Heart left ventricle (tissue), 16 donors: ENCODE results near the gene DCHS1. TPM values are rescaled to one million over a fixed set of nuclear protein-coding genes. Genes with fewer than 3 reads are reported as not detected.
A peak's percentile ranks its signal among the peaks of the same experiment; 100 is the strongest.

ENCODE experiments used
- ATAC-seq, 4 donors: fragments of 200-7000 bp; cut with Tn5 transposase; one replicate each; pipeline ENCODE4 v1.9.1; 2020 to 2022; ENCODE audit warnings: moderate library complexity in 4 of 4, mild to moderate bottlenecking in 3 of 4, moderate number of reproducible peaks in 1 of 4
- DNase-seq, 5 donors: peaks; one replicate each; pipeline ENCODE4 v3.0.0-alpha.2; 2020
- H3K27ac ChIP-seq, 12 donors: fragments of 200-600 bp; sonication (generic) in 4 of 12; one replicate each; pipeline versions ENCODE4 v1.5.0 to v1.8.0; 2016 to 2022; ENCODE audit warnings: mild to moderate bottlenecking in 2 of 12
- H3K27me3 ChIP-seq, 9 donors: fragments of 200-600 bp; sonication (generic) in 2 of 9; one replicate each; pipeline versions ENCODE4 v1.5.1 to v1.8.0; 2016 to 2022; ENCODE audit warnings: mild to moderate bottlenecking in 3 of 9
- H3K36me3 ChIP-seq, 9 donors: fragments of 200-600 bp; sonication (generic) in 2 of 9; one replicate each; pipeline versions ENCODE4 v1.5.0 to v1.8.0; 2018 to 2022; ENCODE audit warnings: mild to moderate bottlenecking in 2 of 9
- H3K4me1 ChIP-seq, 12 donors: fragments of 200-600 bp; sonication (generic) in 4 of 12; one replicate each; pipeline versions ENCODE4 v1.5.0 to v1.8.0; 2016 to 2022; ENCODE audit warnings: mild to moderate bottlenecking in 3 of 12
- H3K4me3 ChIP-seq, 12 donors: fragments of 200-600 bp; sonication (generic) in 4 of 12; one replicate each; pipeline versions ENCODE4 v1.5.0 to v1.8.0; 2017 to 2022; ENCODE audit warnings: mild to moderate bottlenecking in 9 of 12, moderate library complexity in 4 of 12
- H3K9me3 ChIP-seq, 12 donors: fragments of 200-600 bp; sonication (generic) in 4 of 12; one replicate each; pipeline versions ENCODE4 v1.5.0 to v1.8.0; 2016 to 2022; ENCODE audit warnings: mild to moderate bottlenecking in 1 of 12
- POLR2A ChIP-seq, 2 donors: fragments of 450-650 bp; IDR thresholded peaks; one replicate each; pipeline ENCODE4 v1.6.1; 2017; ENCODE audit warnings: antibody characterized with exemption in 2 of 2, mild to moderate bottlenecking in 2 of 2, moderate library complexity in 2 of 2
- WGBS, 4 donors: extraction: QIAGEN DNeasy Blood & Tissue Kit in 2 of 4; methylation state at CpG; one replicate each; pipeline versions ENCODE4 v1.1.5 to v1.1.7; 2013 to 2018; 5-methylcytosine and 5-hydroxymethylcytosine counted together
- intact Hi-C, 10 donors: fragments of 100-400 bp; cut with DNase I; formaldehyde crosslinking; loops; one replicate each; pipeline versions ENCODE4 v1.11.1 to v1.14.2; 2022
- polyA plus RNA-seq, 2 donors: library from polyadenylated mRNA; stranded (reverse); fragments of 200-250 nt; gene quantifications; one replicate each; pipeline ENCODE4 v1.2.3, GENCODE V29; 2013
- total RNA-seq, 9 donors: library from RNA; depleted of rRNA in 2 of 9; stranded (reverse); fragments of >200 nt in 2 of 9; fragmentation: NEBNext Ultra II Directional in 3 of 9; extraction: Animal tissue kit (Norgen Biotek cat#: 25700) in 3 of 9; gene quantifications; one replicate each; pipeline versions ENCODE4 v1.1.0 to v1.2.4, GENCODE V29; 2016 to 2023
- TF ChIP-seq, protein P1 (sequence below), 12 donors: fragments of 200-600 bp; sonication (generic) in 4 of 12; IDR thresholded peaks; one replicate each; pipeline versions ENCODE4 v1.5.0 to v1.8.0; 2018 to 2022; ENCODE audit warnings: antibody characterized with exemption in 12 of 12, mild to moderate bottlenecking in 5 of 12
- donor health status: ischemic (EF 13 %, LVEDD 7.1; RV severe dilation, severe dysfunction).
- donor health status: healthy with polysubstance abuse.
- donor health status: DM: no; HTN: yes; CAD: no.
- donor health status: DM: no; HTN: no; CAD: no.
- donor health status: ischemic (EF 25% LVEDD 6.9; RV normal size, moderate dysfunction).
- donor health status: ischemic (EF 25% LVEDD 5.7; RV mildly dilated, moderate dysfunction).
- donor health status: healthy.
- donor health status: DM: yes; HTN: yes; CAD: no.
- donor health status: ischemic (EF 35%, LVEDD 5.7; RV mildly dilated, moderate dysfunction).
- donor health status: nonischemic (EF 11% LVEDD 7.7; RV severe dilation, severe dysfunction).
- donor health status: DM: yes; HTN: yes; CAD: no.
- donor health status: PGD.
- donor health status: ischemic (EF 29% LVEDD 5.4; RV normal size, mild dysfunction).
- donor health status: nonischemic (EF 23%, LVEDD 6.1; RV moderate dilation, normal function).

Gene DCHS1
- total and polyA plus RNA-seq, 11 donors, result 3.6 to 19.6 (median 10.5) TPM

DNA sequence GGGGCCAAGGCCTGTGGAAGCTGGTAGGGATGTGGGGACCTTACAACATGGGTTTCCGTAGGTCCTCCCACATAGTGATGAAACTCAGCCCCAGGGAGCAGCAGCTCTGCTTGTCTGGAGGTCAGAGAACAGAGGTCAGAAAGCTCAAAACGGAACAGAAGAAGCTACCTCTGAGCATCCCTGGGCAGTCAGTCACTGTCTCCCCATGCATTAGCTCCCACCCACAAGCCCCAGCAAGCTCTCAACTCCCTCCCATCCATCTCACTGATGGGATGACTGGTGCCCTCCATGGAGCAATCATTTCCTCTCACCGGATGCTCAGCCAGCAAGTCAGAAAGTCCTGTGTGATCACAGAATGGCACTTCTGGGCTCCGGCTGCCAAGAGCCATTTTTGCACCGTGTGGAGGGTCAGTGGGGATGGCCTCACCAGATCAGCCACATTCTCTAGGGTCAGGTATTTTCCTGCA lies 38.3 kb downstream of the DCHS1 start:
- ATAC-seq (no peak), DNase-seq (no peak)
- Histone ChIP-seq H3K4me3 (peak overlapping the region in 5 of 12 donors; percentile 67 to 80 (median 75)), H3K4me1 (peaks cover 0 to 63% (median 28%) of the 10 kb centered on the region in 12 donors), H3K9me3 (no peaks in the 10 kb centered on the region), H3K36me3 (peaks cover 0 to 42% (median 29%) of the 10 kb centered on the region in 9 donors), H3K27me3 (no peaks in the 10 kb centered on the region), H3K27ac (peak overlapping the region in 2 of 12 donors; percentile 83 to 94)
- no peak for TF ChIP-seq POLR2A (IDR thresholded peaks at IDR 0.05)
- TF ChIP-seq, protein P1, sequence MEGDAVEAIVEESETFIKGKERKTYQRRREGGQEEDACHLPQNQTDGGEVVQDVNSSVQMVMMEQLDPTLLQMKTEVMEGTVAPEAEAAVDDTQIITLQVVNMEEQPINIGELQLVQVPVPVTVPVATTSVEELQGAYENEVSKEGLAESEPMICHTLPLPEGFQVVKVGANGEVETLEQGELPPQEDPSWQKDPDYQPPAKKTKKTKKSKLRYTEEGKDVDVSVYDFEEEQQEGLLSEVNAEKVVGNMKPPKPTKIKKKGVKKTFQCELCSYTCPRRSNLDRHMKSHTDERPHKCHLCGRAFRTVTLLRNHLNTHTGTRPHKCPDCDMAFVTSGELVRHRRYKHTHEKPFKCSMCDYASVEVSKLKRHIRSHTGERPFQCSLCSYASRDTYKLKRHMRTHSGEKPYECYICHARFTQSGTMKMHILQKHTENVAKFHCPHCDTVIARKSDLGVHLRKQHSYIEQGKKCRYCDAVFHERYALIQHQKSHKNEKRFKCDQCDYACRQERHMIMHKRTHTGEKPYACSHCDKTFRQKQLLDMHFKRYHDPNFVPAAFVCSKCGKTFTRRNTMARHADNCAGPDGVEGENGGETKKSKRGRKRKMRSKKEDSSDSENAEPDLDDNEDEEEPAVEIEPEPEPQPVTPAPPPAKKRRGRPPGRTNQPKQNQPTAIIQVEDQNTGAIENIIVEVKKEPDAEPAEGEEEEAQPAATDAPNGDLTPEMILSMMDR (IDR thresholded peaks at IDR 0.05), result no peak
- WGBS, 4 donors, result 86 to 100% (median 89%) methylated on average over 2 to 5 of the region's 5 CpGs
- intact Hi-C loops, result loop anchor here in 1 of 10 donors (5.0 kb wide), 1 partner anchor 65 kb away; the partner anchor contains the start of gene MRPL17

DNA sequence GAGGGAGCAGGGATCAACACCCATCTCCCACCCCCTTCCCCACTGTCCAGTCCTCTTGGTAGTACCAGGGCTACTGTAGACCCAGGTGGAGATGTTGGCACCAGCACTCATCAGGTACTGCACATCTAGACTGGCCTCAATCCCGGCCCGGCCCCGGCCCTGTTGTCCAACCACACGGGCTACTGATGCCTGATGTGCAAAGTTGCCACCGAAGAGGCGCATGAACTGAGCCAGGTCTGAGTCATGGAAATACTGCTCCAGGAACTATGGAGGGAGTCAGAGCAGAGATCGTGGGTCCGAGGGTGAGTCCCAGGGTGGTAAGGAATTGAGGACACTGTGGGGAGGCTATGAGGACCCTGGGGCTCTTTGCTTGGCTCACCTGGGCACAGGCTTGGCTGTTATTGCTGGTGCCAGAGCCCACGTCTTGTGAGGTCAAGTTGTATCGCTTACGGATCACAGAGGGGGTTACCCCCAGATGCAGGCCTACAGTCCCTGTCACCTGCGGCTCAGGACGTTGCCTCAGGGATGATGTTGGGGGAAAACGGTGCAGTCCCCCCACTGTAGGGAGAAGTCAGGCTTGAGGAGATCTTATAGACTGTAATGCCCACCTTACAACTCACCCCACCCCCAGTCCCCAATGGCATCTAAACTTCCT lies 38.9 kb downstream of the DCHS1 start:
- H3K27ac ChIP-seq, result peak overlapping the region in 1 of 12 donors; percentile 83
- peaks cover 0 to 64% (median 28%) of the 10 kb centered on the region in 12 donors for H3K4me1 ChIP-seq
- WGBS, 4 donors, result 88 to 96% (median 92%) methylated on average over 14 of the region's 14 CpGs

DNA sequence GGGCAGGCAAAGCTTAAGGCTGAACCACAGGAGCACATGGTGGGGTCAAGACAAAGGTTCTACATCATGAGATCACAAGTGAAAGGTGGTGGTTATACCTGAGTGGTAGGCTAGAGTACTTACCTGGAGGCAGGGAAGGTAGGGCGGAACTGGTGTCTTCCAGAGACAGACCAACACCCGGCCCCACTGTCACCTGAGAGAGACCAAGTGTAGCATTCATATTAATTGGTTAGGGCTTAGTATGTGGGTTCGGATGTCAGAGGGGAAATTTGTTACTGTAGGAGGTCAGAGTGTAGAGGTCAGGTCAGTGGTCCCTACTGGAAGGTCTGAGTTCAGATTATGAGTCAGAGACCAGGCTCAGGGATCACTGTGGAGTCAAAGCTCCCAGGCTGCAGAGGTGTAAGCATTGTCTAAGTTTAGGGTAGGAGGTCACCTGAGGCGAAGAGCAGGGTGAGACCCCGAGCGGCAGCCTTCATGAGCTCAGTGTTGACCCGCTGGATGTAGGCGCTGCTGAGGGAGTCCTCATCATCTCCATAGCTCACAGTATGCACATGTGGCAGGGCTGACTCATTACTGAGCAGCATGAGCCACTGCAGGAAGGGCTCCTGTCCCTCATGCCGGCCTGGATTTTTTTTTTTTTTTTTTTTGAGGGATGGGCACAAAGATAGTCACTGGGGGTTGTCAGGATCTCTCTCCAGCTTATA lies 39.6 kb downstream of the DCHS1 start:
- Histone ChIP-seq H3K27ac (peak overlapping the region in 1 of 12 donors; percentile 98), H3K4me1 (peaks cover 0 to 66% (median 33%) of the 10 kb centered on the region in 12 donors), H3K36me3 (peaks cover 0 to 47% (median 33%) of the 10 kb centered on the region in 9 donors), H3K27me3 (no peaks in the 10 kb centered on the region), H3K9me3 (no peaks in the 10 kb centered on the region), H3K4me3 (no peak overlapping the region)
- TF ChIP-seq POLR2A (IDR thresholded peaks at IDR 0.05), result no peak
- DNase-seq, result no peak
- WGBS, 4 donors, result 94 to 97% (median 95%) methylated on average over 9 of the region's 9 CpGs
- no peak for ATAC-seq
- intact Hi-C loops, result loop anchor here in 1 of 10 donors (5.0 kb wide), 1 partner anchor 66 kb away; the partner anchor contains the start of gene MRPL17

More for the DNA sequence above, 38.9 kb downstream of the DCHS1 start:
- DNase-seq (no peak), ATAC-seq (no peak)
- Histone ChIP-seq H3K9me3 (no peaks in the 10 kb centered on the region), H3K27me3 (no peaks in the 10 kb centered on the region), H3K4me3 (no peak overlapping the region), H3K36me3 (peaks cover 0 to 42% (median 29%) of the 10 kb centered on the region in 9 donors)
- intact Hi-C loops, result loop anchor here in 1 of 10 donors (5.0 kb wide), 1 partner anchor 66 kb away; the partner anchor contains the start of gene MRPL17
- no peak for TF ChIP-seq POLR2A (IDR thresholded peaks at IDR 0.05)
- TF ChIP-seq, protein P1 (IDR thresholded peaks at IDR 0.05), result no peak

DNA sequence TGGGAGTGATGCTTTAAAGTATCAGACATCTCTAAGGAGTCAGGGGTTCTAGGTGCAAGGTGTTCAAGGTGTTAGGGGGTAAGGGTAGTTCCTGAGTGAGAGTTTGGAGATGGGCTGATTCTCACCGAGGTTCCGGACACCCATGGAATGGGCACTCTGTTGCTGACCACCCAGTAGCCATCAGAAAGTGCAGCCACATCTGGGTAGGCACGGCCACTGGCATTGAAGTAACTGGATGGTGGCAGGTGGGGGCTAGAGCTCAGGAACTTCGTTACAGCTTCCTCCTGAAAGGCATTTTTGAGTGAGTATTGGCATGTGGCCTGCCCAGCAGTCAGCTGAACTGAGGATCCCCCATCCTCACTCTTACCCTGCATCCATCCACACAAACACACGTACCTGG lies 40.6 kb downstream of the DCHS1 start:
- Histone ChIP-seq H3K27me3 (no peaks in the 10 kb centered on the region), H3K9me3 (no peaks in the 10 kb centered on the region), H3K36me3 (peaks cover 0 to 57% (median 43%) of the 10 kb centered on the region in 9 donors), H3K4me1 (peaks cover 0 to 66% (median 40%) of the 10 kb centered on the region in 12 donors), H3K27ac (peak overlapping the region in 1 of 12 donors; percentile 98), H3K4me3 (no peak overlapping the region)
- intact Hi-C loops, result loop anchor here in 1 of 10 donors (5.0 kb wide), 1 partner anchor 67 kb away; the partner anchor contains the start of gene MRPL17
- DNase-seq (no peak), ATAC-seq (no peak)
- TF ChIP-seq, protein P1 (IDR thresholded peaks at IDR 0.05), result no peak
- TF ChIP-seq POLR2A (IDR thresholded peaks at IDR 0.05), result no peak
- 94 to 100% (median 97%) methylated on average over 5 of the region's 5 CpGs for WGBS, 4 donors
